ENCODE measurements around the gene LCP1. TPM values are rescaled to one million over a fixed set of nuclear protein-coding genes. Genes with fewer than 3 reads are reported as not detected.

LCP1 gene
- total and polyA plus RNA-seq, 2 of the 13 experiments (the other 11 are each of a cell fraction or from before 2014, with no cell fraction given): 1.6 TPM

DNA sequence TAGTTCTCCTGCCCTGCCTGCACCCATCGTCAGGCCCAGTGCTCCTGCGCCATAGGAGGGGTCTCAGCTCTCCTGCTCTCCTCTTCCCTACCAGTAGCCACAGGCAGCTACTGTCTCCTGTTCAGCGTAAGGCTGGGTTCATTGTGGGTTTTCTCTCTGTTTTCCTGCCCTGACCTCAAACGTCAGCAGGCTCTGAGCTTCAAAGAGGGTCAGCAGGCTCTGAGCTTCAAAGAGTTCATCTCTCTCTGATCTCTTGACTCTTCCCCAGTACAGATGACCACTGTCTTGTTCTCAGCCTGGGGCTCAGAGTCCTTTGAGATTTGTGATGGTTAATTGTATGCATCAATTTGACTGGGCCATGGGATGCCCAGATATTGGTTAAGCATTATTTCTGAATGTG, 72.5 kb downstream of the LCP1 start (continued):
- TF ChIP-seq, protein P1, sequence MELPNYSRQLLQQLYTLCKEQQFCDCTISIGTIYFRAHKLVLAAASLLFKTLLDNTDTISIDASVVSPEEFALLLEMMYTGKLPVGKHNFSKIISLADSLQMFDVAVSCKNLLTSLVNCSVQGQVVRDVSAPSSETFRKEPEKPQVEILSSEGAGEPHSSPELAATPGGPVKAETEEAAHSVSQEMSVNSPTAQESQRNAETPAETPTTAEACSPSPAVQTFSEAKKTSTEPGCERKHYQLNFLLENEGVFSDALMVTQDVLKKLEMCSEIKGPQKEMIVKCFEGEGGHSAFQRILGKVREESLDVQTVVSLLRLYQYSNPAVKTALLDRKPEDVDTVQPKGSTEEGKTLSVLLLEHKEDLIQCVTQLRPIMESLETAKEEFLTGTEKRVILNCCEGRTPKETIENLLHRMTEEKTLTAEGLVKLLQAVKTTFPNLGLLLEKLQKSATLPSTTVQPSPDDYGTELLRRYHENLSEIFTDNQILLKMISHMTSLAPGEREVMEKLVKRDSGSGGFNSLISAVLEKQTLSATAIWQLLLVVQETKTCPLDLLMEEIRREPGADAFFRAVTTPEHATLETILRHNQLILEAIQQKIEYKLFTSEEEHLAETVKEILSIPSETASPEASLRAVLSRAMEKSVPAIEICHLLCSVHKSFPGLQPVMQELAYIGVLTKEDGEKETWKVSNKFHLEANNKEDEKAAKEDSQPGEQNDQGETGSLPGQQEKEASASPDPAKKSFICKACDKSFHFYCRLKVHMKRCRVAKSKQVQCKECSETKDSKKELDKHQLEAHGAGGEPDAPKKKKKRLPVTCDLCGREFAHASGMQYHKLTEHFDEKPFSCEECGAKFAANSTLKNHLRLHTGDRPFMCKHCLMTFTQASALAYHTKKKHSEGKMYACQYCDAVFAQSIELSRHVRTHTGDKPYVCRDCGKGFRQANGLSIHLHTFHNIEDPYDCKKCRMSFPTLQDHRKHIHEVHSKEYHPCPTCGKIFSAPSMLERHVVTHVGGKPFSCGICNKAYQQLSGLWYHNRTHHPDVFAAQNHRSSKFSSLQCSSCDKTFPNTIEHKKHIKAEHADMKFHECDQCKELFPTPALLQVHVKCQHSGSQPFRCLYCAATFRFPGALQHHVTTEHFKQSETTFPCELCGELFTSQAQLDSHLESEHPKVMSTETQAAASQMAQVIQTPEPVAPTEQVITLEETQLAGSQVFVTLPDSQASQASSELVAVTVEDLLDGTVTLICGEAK (IDR thresholded peaks at IDR 0.05): no peak
- TF ChIP-seq, protein P1 (CRISPR knock-in tag; IDR thresholded peaks at IDR 0.05): no peak; the same call in 1 of the 2 replicates
- TF ChIP-seq RXRA (CRISPR knock-in tag; IDR thresholded peaks at IDR 0.05) (peak; percentile 92; the same call in 1 of the 2 replicates), KDM3A (CRISPR knock-in tag; IDR thresholded peaks at IDR 0.05; ENCODE audit: low read depth) (no peak), CEBPG (CRISPR knock-in tag; IDR thresholded peaks at IDR 0.05) (no peak), STAT5B (CRISPR knock-in tag; IDR thresholded peaks at IDR 0.05) (no peak), ZFP36 (IDR thresholded peaks at IDR 0.05; ENCODE audit: borderline replicate concordance, low read depth, low read length, partially characterized antibody) (no peak), SRY (CRISPR knock-in tag; IDR thresholded peaks at IDR 0.05) (no peak), ZNF570 (CRISPR knock-in tag; IDR thresholded peaks at IDR 0.05; ENCODE audit: borderline replicate concordance) (0 out of 2 replicates have a peak, but pooled peaks have one; percentile 48), U2AF2 (IDR thresholded peaks at IDR 0.05; ENCODE audit: low read depth, low read length) (no peak), TRIM24 (CRISPR knock-in tag; IDR thresholded peaks at IDR 0.05) (no peak)
- TF ChIP-seq, protein P2, sequence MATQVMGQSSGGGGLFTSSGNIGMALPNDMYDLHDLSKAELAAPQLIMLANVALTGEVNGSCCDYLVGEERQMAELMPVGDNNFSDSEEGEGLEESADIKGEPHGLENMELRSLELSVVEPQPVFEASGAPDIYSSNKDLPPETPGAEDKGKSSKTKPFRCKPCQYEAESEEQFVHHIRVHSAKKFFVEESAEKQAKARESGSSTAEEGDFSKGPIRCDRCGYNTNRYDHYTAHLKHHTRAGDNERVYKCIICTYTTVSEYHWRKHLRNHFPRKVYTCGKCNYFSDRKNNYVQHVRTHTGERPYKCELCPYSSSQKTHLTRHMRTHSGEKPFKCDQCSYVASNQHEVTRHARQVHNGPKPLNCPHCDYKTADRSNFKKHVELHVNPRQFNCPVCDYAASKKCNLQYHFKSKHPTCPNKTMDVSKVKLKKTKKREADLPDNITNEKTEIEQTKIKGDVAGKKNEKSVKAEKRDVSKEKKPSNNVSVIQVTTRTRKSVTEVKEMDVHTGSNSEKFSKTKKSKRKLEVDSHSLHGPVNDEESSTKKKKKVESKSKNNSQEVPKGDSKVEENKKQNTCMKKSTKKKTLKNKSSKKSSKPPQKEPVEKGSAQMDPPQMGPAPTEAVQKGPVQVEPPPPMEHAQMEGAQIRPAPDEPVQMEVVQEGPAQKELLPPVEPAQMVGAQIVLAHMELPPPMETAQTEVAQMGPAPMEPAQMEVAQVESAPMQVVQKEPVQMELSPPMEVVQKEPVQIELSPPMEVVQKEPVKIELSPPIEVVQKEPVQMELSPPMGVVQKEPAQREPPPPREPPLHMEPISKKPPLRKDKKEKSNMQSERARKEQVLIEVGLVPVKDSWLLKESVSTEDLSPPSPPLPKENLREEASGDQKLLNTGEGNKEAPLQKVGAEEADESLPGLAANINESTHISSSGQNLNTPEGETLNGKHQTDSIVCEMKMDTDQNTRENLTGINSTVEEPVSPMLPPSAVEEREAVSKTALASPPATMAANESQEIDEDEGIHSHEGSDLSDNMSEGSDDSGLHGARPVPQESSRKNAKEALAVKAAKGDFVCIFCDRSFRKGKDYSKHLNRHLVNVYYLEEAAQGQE (IDR thresholded peaks at IDR 0.05; ENCODE audit: borderline replicate concordance in 1 of 2, low read depth in 1 of 2, low read length in 2 of 2): no peak
- TF ChIP-seq, protein P3, sequence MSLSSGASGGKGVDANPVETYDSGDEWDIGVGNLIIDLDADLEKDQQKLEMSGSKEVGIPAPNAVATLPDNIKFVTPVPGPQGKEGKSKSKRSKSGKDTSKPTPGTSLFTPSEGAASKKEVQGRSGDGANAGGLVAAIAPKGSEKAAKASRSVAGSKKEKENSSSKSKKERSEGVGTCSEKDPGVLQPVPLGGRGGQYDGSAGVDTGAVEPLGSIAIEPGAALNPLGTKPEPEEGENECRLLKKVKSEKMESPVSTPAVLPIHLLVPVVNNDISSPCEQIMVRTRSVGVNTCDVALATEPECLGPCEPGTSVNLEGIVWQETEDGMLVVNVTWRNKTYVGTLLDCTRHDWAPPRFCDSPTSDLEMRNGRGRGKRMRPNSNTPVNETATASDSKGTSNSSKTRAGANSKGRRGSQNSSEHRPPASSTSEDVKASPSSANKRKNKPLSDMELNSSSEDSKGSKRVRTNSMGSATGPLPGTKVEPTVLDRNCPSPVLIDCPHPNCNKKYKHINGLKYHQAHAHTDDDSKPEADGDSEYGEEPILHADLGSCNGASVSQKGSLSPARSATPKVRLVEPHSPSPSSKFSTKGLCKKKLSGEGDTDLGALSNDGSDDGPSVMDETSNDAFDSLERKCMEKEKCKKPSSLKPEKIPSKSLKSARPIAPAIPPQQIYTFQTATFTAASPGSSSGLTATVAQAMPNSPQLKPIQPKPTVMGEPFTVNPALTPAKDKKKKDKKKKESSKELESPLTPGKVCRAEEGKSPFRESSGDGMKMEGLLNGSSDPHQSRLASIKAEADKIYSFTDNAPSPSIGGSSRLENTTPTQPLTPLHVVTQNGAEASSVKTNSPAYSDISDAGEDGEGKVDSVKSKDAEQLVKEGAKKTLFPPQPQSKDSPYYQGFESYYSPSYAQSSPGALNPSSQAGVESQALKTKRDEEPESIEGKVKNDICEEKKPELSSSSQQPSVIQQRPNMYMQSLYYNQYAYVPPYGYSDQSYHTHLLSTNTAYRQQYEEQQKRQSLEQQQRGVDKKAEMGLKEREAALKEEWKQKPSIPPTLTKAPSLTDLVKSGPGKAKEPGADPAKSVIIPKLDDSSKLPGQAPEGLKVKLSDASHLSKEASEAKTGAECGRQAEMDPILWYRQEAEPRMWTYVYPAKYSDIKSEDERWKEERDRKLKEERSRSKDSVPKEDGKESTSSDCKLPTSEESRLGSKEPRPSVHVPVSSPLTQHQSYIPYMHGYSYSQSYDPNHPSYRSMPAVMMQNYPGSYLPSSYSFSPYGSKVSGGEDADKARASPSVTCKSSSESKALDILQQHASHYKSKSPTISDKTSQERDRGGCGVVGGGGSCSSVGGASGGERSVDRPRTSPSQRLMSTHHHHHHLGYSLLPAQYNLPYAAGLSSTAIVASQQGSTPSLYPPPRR (CRISPR knock-in tag; IDR thresholded peaks at IDR 0.05; ENCODE audit: borderline replicate concordance): peak; percentile 90
